ENCODE data around the gene FOXO1.

FOXO1 gene

DNA sequence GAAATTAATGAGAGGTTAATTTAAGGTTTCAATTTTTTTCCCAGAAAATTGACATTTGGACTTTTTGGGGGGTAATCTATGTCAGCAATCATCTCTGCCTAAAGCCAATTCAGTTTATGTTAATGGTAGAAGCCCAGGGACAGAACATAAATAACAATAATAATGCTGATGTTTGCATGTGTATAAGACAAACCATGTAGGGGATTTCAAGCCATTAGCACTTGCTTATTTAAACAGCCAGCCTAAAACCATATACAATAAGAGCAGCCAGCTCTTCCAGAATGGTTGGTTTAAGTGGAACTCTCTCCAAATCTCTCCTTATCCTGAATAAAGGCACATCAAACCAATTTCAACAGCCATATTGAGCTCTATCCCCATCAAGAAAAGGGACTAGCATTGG lies 7.0 kb upstream of the FOXO1 start:
- no peak overlapping the region for H3K4me3 ChIP-seq
- TF ChIP-seq, protein P1, sequence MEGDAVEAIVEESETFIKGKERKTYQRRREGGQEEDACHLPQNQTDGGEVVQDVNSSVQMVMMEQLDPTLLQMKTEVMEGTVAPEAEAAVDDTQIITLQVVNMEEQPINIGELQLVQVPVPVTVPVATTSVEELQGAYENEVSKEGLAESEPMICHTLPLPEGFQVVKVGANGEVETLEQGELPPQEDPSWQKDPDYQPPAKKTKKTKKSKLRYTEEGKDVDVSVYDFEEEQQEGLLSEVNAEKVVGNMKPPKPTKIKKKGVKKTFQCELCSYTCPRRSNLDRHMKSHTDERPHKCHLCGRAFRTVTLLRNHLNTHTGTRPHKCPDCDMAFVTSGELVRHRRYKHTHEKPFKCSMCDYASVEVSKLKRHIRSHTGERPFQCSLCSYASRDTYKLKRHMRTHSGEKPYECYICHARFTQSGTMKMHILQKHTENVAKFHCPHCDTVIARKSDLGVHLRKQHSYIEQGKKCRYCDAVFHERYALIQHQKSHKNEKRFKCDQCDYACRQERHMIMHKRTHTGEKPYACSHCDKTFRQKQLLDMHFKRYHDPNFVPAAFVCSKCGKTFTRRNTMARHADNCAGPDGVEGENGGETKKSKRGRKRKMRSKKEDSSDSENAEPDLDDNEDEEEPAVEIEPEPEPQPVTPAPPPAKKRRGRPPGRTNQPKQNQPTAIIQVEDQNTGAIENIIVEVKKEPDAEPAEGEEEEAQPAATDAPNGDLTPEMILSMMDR (IDR thresholded peaks at IDR 0.05), result no peak
- no peak overlapping the region for H3K27ac ChIP-seq
- no peak for DNase-seq (ENCODE audit: low spot score)

GRCh38 chr13:40672765-40673397 lies 6.4 kb upstream of the FOXO1 start:
- TF ChIP-seq, protein P1 (IDR thresholded peaks at IDR 0.05), result no peak
- DNase-seq (ENCODE audit: low spot score), result no peak
- no peak overlapping the region for H3K4me3 ChIP-seq
- no peak overlapping the region for H3K27ac ChIP-seq

GRCh38 chr13:40671956-40672764 lies 5.7 kb upstream of the FOXO1 start:
- DNase-seq (ENCODE audit: low spot score), result no peak

GRCh38 chr13:40670307-40670706 lies 3.9 kb upstream of the FOXO1 start:
- Histone ChIP-seq H3K4me3 (no peak overlapping the region), H3K27ac (no peak overlapping the region)
- TF ChIP-seq, protein P1 (IDR thresholded peaks at IDR 0.05), result no peak
- no peak for DNase-seq (ENCODE audit: low spot score)

More at GRCh38 chr13:40671956-40672764, 5.7 kb upstream of the FOXO1 start:
- no peak overlapping the region for H3K4me3 ChIP-seq
- no peak overlapping the region for H3K27ac ChIP-seq
- TF ChIP-seq, protein P1 (IDR thresholded peaks at IDR 0.05), result no peak

GRCh38 chr13:40668335-40668734 lies 1.9 kb upstream of the FOXO1 start:
- Histone ChIP-seq H3K4me3 (no peak overlapping the region), H3K27ac (peak overlapping the region in 1 of 2 donors; percentile 25)
- TF ChIP-seq, protein P1 (IDR thresholded peaks at IDR 0.05), result no peak
- DNase-seq (ENCODE audit: low spot score), result no peak

DNA sequence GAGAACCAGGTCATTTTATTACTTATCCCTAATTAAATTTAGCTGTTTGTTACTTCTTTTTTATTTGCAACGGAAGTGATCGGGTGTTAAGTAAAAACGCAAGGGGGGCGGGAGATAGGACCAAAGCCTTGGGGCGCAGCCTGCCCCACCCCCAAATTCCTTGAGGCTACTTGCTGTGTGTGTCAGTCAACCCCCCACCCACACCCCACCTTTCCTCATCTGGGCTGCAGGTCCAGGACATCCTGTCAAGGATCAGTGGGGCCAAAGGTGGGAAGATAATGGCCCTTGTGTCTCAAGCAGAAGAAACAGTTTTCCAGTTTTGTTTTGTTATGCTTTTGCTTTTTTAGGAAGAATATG lies 1.2 kb upstream of the FOXO1 start:
- no peak for DNase-seq (ENCODE audit: low spot score)
- H3K27ac ChIP-seq, result peak overlapping the region; percentile 100

More for the DNA sequence above, 1.2 kb upstream of the FOXO1 start:
- H3K4me3 ChIP-seq, result peak overlapping the region; percentile 98
- TF ChIP-seq, protein P1 (IDR thresholded peaks at IDR 0.05), result no peak
